Activated CD8-positive, alpha-beta T cell treated with anti-CD3 and anti-CD28 coated beads for 36 hours (primary cell): ENCODE data around the gene LCAT. TPM values are rescaled to one million over a fixed set of nuclear protein-coding genes. Genes with fewer than 3 reads are reported as not detected.

Experiments
- ATAC-seq: fragments of 200-7000 bp; cut with Tn5 transposase; one replicate; pipeline ENCODE4 v1.10.0; 2021; ENCODE audit warnings: mild to moderate bottlenecking, moderate library complexity
- CTCF ChIA-PET: fragments of 350-600 bp; sonication (Branson Sonifier 250); formaldehyde crosslinking; loops from one replicate; lab custom pipeline; 2021; ENCODE audit warnings: antibody characterized with exemption; lab: Charles Lee
- POLR2A ChIA-PET: fragments of 350-600 bp; sonication (Branson Sonifier 250); formaldehyde crosslinking; loops from one replicate; lab custom pipeline; 2021; ENCODE audit warnings: antibody characterized with exemption; lab: Charles Lee
- DNase-seq: peaks from one replicate; pipeline ENCODE4 v3.0.0-alpha.2; 2020
- H3K27ac Mint-ChIP-seq: one replicate; pipeline ENCODE4 v1.8.0; 2021; ENCODE audit warnings: mild to moderate bottlenecking, mixed read lengths
- H3K27me3 Mint-ChIP-seq: one replicate; pipeline ENCODE4 v1.8.0; 2021; ENCODE audit warnings: mixed read lengths
- H3K36me3 Mint-ChIP-seq: one replicate; pipeline ENCODE4 v1.8.0; 2021; ENCODE audit warnings: low read depth, mixed read lengths
- H3K4me1 Mint-ChIP-seq: one replicate; pipeline ENCODE4 v1.8.0; 2021; ENCODE audit warnings: low read depth, mixed read lengths
- H3K4me3 Mint-ChIP-seq: one replicate; pipeline ENCODE4 v1.8.0; 2021; ENCODE audit warnings: mild to moderate bottlenecking, moderate library complexity, mixed read lengths
- H3K9me3 Mint-ChIP-seq: one replicate; pipeline ENCODE4 v1.8.0; 2021; ENCODE audit warnings: mixed read lengths
- intact Hi-C: fragments of 100-400 bp; cut with micrococcal nuclease; formaldehyde crosslinking; loops from one replicate; pipeline ENCODE4 v1.10.0; 2022
- total RNA-seq, 2 experiments: library from RNA; stranded (reverse); gene quantifications; one replicate each; pipeline ENCODE4 v1.2.3, GENCODE V29; 2021
- TF ChIP-seq, protein P1 (sequence below): fragments of 200-600 bp; IDR thresholded peaks from one replicate; pipeline ENCODE4 v1.8.0; 2022; ENCODE audit warnings: antibody characterized with exemption, mild to moderate bottlenecking

The LCAT gene
- total RNA-seq, 2 experiments from 2014 or later = 10.6 to 14.3 TPM

DNA sequence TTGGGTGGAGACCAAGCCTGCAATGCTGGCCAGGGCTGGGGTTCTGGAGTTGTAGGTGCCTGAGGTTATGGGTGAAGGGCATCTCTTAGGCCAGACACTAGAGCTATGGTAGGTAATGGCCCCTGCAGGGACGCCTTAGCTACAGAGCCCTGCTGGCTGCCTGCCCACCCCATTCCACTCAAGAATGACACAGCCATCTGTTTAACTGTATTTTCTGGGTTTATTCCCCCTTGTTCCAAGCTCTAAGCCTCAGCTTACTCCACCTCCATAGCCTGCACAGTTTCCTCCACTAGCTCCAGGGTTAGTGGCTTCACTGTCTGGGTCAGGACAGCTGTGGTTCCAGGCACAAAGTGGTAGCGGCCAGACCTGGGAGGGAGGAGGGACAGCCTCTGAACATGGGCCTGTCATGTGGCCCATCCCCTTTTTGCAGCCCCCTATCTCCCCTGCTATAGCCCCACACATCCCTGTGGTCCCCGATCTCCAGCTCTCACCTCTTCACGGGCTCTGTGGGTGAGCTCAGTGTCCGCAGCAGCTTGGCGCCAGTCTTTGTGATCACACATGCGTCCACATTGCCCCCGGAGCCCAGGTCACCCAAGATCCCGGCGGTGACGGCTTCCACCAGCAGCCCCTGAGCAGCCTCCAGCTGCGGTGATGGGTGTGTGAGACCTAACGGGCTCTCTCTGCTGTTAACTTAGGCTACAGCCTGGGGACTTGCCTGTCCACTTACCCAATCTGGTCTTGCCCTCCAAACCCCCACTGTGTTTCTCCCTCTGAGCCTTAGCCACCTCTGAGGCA, 9.4 kb downstream of the LCAT start:
- Mint-ChIP-seq H3K27me3 (no peaks in the 10 kb centered on the region), H3K9me3 (no peaks in the 10 kb centered on the region), H3K4me1 (peaks cover 32% of the 10 kb centered on the region), H3K36me3 (peaks cover 48% of the 10 kb centered on the region), H3K27ac (peak overlapping the region; percentile 100), H3K4me3 (peak overlapping the region; percentile 97)
- DNase-seq (no peak), ATAC-seq (no peak)
- ChIA-PET CTCF (interaction anchor here (1.3 to 5.2 kb wide), 6 partner anchors 8 to 131 kb away, joined by 3 to 32 read pairs (median 11); partner anchors contain the start of genes NRN1L and PSKH1), POLR2A (interaction anchor here (0.7 to 3.8 kb wide), 23 partner anchors 9 to 373 kb away, joined by 3 to 26 read pairs (median 5); partner anchors contain the start of genes CENPT, CTCF, DDX28 and DUS2)
- intact Hi-C loops = loop anchor here (10.0 kb wide), 1 partner anchor 270 kb away; the partner anchor contains the start of genes ACD, C16orf86, ENKD1 and PARD6A
- TF ChIP-seq, protein P1, sequence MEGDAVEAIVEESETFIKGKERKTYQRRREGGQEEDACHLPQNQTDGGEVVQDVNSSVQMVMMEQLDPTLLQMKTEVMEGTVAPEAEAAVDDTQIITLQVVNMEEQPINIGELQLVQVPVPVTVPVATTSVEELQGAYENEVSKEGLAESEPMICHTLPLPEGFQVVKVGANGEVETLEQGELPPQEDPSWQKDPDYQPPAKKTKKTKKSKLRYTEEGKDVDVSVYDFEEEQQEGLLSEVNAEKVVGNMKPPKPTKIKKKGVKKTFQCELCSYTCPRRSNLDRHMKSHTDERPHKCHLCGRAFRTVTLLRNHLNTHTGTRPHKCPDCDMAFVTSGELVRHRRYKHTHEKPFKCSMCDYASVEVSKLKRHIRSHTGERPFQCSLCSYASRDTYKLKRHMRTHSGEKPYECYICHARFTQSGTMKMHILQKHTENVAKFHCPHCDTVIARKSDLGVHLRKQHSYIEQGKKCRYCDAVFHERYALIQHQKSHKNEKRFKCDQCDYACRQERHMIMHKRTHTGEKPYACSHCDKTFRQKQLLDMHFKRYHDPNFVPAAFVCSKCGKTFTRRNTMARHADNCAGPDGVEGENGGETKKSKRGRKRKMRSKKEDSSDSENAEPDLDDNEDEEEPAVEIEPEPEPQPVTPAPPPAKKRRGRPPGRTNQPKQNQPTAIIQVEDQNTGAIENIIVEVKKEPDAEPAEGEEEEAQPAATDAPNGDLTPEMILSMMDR = no peak

DNA sequence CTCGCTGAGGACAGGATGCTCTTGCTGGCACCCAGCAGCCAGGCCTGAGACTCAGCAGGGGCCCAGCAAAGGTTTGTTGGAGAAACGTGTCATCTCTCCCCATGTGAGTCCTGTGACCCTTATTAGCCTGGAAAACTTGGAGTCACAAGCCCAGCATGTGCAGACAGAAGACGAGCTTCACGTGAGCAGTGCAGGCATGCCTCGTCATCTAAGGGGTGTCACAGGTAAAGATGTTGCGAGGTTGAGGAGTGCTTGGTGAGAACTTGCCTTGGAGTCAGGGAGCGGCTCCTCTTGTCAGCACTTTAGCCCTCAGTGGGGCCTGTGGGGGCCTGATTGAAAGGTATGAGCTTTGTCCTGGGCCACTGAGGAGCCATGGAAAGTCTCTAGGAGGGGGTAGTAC, 10.1 kb downstream of the LCAT start:
- Mint-ChIP-seq H3K27me3 (no peaks in the 10 kb centered on the region), H3K36me3 (peaks cover 46% of the 10 kb centered on the region), H3K27ac (peak overlapping the region; percentile 100), H3K4me3 (peak overlapping the region; percentile 97), H3K4me1 (peaks cover 26% of the 10 kb centered on the region), H3K9me3 (no peaks in the 10 kb centered on the region)
- POLR2A ChIA-PET = interaction anchor here (0.6 to 3.0 kb wide), 13 partner anchors 8 to 176 kb away, joined by 3 to 15 read pairs (median 3); partner anchors contain the start of gene EDC4
- TF ChIP-seq, protein P1 = no peak
- ATAC-seq (no peak), DNase-seq (no peak)
- intact Hi-C loops = loop anchor here (10.0 kb wide), 1 partner anchor 269 kb away; the partner anchor contains the start of genes ACD, C16orf86, ENKD1 and PARD6A
- CTCF ChIA-PET = interaction anchor here (1.1 to 5.2 kb wide), 5 partner anchors 41 to 261 kb away, joined by 3 to 32 read pairs (median 16); partner anchors contain the start of genes NRN1L and PSKH1

DNA sequence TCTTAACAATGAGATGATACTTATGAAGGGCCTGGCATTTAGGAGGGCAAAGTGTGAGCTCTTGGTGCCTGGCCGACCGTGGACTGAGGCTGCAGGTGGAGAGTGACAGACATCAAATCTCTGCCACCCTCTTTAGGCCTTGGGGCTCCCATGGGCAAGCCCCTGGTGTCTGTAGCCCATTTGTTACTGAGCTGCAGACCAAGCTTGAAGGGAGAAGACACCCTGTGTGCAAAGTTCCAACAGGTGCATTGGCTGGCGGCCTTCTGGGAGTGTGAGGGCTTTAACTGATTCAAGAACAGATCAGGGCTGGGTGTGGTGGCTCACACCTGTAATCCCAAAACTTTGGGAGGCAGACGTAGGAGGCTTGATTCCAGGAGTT, 11.5 kb downstream of the LCAT start:
- Mint-ChIP-seq H3K36me3 (peaks cover 47% of the 10 kb centered on the region), H3K27ac (no peak overlapping the region), H3K9me3 (no peaks in the 10 kb centered on the region)

DNA sequence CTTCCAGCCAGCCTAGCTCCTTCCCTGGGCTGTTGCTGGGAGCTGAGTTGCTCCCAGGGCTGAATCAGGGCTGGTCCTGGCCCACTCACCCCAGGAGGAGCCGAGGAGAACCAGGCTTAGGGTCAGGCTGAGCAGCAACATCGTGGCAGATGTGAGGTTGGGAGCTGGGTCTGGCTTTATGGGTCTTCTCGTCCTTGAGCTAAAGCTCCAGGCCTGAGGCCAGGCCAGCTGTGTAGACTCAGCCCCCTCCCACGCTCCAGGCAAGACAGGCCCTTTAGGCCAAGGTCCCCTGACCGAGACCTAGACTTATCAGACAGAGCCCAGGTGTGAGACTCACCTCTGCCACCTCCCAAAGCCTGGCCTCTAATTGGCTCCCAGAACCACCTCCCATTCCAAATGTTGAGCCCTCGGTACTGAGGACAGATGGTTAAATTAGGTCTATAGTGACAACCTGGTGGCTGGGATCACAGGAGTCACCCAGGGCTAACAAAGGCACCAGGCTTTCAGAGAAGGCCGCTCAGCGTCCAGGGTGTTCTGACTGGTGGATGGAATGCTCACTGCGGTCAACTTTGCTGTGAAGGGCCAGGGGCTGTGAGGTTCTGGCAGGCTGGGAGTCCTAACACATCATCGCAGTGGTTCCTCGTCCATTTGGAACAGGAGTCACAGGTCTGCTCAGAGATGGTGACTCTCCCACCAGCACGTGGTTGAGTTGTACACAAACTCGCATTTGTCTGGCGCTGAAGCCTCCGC, 12.0 kb downstream of the LCAT start, which contains the start of gene CTRL:
Gene CTRL (minus strand): TSS at position 151 of the 750 bp plus-strand sequence. CDS start 10 bp downstream, at position 141.
- no peak for ATAC-seq
- DNase-seq = no peak
- Mint-ChIP-seq H3K9me3 (no peaks in the 10 kb centered on the region), H3K4me3 (no peak within 1 kb of the TSS), H3K4me1 (peaks cover 20% of the 10 kb centered on the region), H3K27ac (peak within 1 kb of the TSS; percentile 5), H3K36me3 (peaks cover 41% of the 10 kb centered on the region), H3K27me3 (no peaks in the 10 kb centered on the region)
- intact Hi-C loops = loop anchor here (10.0 kb wide), 1 partner anchor 267 kb away; the partner anchor contains the start of genes ACD, C16orf86, ENKD1 and PARD6A
- ChIA-PET CTCF (interaction anchor here (1.5 to 5.3 kb wide), 3 partner anchors 39 to 116 kb away, joined by 3 to 32 read pairs (median 28); partner anchors contain the start of genes NRN1L and PSKH1), POLR2A (interaction anchor here (0.7 to 1.5 kb wide), 7 partner anchors 9 to 50 kb away, joined by 3 to 6 read pairs (median 4); partner anchors contain the start of gene PSKH1)
- TF ChIP-seq, protein P1 = no peak

More for the DNA sequence above, 11.5 kb downstream of the LCAT start:
- H3K27me3 Mint-ChIP-seq = no peaks in the 10 kb centered on the region
- H3K4me3 Mint-ChIP-seq = no peak overlapping the region
- TF ChIP-seq, protein P1 = no peak
- ChIA-PET CTCF (interaction anchor here (0.8 to 5.3 kb wide), 3 partner anchors 10 to 116 kb away, joined by 3 to 32 read pairs (median 28); partner anchors contain the start of gene NRN1L), POLR2A (interaction anchor here (0.7 to 1.5 kb wide), 6 partner anchors 10 to 51 kb away, joined by 3 to 6 read pairs (median 4); partner anchors contain the start of gene PSKH1)
- no peak for ATAC-seq
- no peak for DNase-seq
- peaks cover 25% of the 10 kb centered on the region for H3K4me1 Mint-ChIP-seq
- intact Hi-C loops = loop anchor here (10.0 kb wide), 1 partner anchor 268 kb away; the partner anchor contains the start of genes ACD, C16orf86, ENKD1 and PARD6A
